Measurements from ENCODE around the gene FAM50B. TPM values are rescaled to one million over a fixed set of nuclear protein-coding genes. Genes with fewer than 3 reads are reported as not detected.

FAM50B gene
- total and polyA plus RNA-seq, 2 donors (not counting 1 experiment from before 2014, with no cell fraction given), result 4.2 to 9.8 TPM

DNA sequence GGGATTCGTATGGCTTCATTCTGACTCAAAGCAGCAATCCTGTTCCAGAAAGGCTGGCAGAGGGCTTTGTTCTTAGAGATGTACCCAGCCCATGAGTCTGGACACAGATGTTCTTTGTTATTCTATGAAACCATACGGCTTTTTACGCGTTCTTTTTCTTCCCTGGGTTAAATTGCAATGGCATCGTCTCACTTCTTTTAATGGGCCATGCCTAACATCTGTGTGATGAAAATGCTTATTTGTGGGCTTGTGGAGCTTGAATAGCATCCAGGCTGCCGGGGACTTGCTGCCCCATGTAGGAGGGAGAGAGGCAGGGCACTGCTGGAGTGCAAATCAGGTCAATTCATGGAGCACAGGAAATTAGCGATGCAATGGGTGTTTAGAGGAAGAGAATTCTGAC, 19.4 kb downstream of the FAM50B start:
- DNase-seq, result no peak
- CTCF ChIA-PET, result no interaction called here

GRCh38 chr6:3869284-3869631, 20.1 kb downstream of the FAM50B start:
- Histone ChIP-seq H3K4me2 (replicated peaks; ENCODE audit: low read depth, low read length, poor library complexity, severe bottlenecking) (no peak overlapping the region), H3K4me1 (ENCODE audit: control insufficient read depth in 2 of 2, insufficient read depth in 2 of 2, low read length in 2 of 2) (no peaks in the 10 kb centered on the region), H2AFZ (ENCODE audit: insufficient read depth, low read depth, low read length, poor library complexity, severe bottlenecking) (no peak overlapping the region), H3K9ac (ENCODE audit: low read length) (no peak overlapping the region), H4K20me1 (ENCODE audit: control insufficient read depth, insufficient read depth, low read length, poor library complexity, severe bottlenecking) (no peaks in the 10 kb centered on the region), H3K9me3 (ENCODE audit: control extremely low read depth in 1 of 3, control insufficient read depth in 2 of 3, insufficient read depth in 1 of 3, low read length in 2 of 3) (no peaks in the 10 kb centered on the region), H3K4me3 (ENCODE audit: control extremely low read depth in 1 of 5, extremely low read depth in 1 of 5, insufficient read depth in 1 of 5, low read depth in 2 of 5, low read length in 4 of 5) (no peak overlapping the region), H3K79me2 (ENCODE audit: control insufficient read depth, insufficient read depth, low read length) (no peaks in the 10 kb centered on the region), H3K36me3 (replicated peaks in 1 of 2; ENCODE audit: control extremely low read depth in 1 of 2, control insufficient read depth in 1 of 2, extremely low read depth in 1 of 2, insufficient read depth in 2 of 2, low read length in 1 of 2) (no peaks in the 10 kb centered on the region), H3K27ac (ENCODE audit: low read length in 2 of 2) (no peak overlapping the region), H3K27me3 (replicated peaks in 1 of 4; ENCODE audit: control extremely low read depth in 1 of 4, control insufficient read depth in 3 of 4, insufficient read depth in 4 of 4, low read length in 3 of 4) (peaks cover 0 to 4% (median 0%) of the 10 kb centered on the region in 4 experiments)
- Mint-ChIP-seq H3K27me3 (peaks cover 37% of the 10 kb centered on the region), H3K4me1 (no peaks in the 10 kb centered on the region), H3K27ac (no peak overlapping the region), H3K9me3 (ENCODE audit: insufficient read depth) (no peaks in the 10 kb centered on the region), H3K4me3 (no peak overlapping the region)
- intact Hi-C loops (cut with micrococcal nuclease), result no loop called here
- POLR2A ChIA-PET, result no interaction called here
- no peak for ATAC-seq (ENCODE audit: low read depth)
- CTCF ChIA-PET, result no interaction called here
- DNase-seq, result no peak
- TF ChIP-seq CTCF (IDR thresholded peaks at IDR 0.05) (no peak), EZH2 (IDR thresholded peaks at IDR 0.05; ENCODE audit: borderline replicate concordance, insufficient read depth, low read depth, low read length, poor library complexity, severe bottlenecking) (no peak)
- WGBS (ENCODE audit: insufficient coverage), result 94% methylated on average over 3 of the region's 3 CpGs

More for the DNA sequence above, 19.4 kb downstream of the FAM50B start:
- Histone ChIP-seq H4K20me1 (ENCODE audit: control insufficient read depth, insufficient read depth, low read length, poor library complexity, severe bottlenecking) (no peaks in the 10 kb centered on the region), H3K4me1 (ENCODE audit: control insufficient read depth in 2 of 2, insufficient read depth in 2 of 2, low read length in 2 of 2) (no peaks in the 10 kb centered on the region), H3K4me3 (ENCODE audit: control extremely low read depth in 1 of 5, extremely low read depth in 1 of 5, insufficient read depth in 1 of 5, low read depth in 2 of 5, low read length in 4 of 5) (no peak overlapping the region), H3K9ac (ENCODE audit: low read length) (no peak overlapping the region), H3K27ac (ENCODE audit: low read length in 2 of 2) (no peak overlapping the region), H3K36me3 (replicated peaks in 1 of 2; ENCODE audit: control extremely low read depth in 1 of 2, control insufficient read depth in 1 of 2, extremely low read depth in 1 of 2, insufficient read depth in 2 of 2, low read length in 1 of 2) (no peaks in the 10 kb centered on the region), H3K27me3 (replicated peaks in 1 of 4; ENCODE audit: control extremely low read depth in 1 of 4, control insufficient read depth in 3 of 4, insufficient read depth in 4 of 4, low read length in 3 of 4) (peaks cover 0 to 4% (median 0%) of the 10 kb centered on the region in 4 experiments), H3K4me2 (replicated peaks; ENCODE audit: low read depth, low read length, poor library complexity, severe bottlenecking) (no peak overlapping the region), H3K9me3 (ENCODE audit: control extremely low read depth in 1 of 3, control insufficient read depth in 2 of 3, insufficient read depth in 1 of 3, low read length in 2 of 3) (no peaks in the 10 kb centered on the region), H3K79me2 (ENCODE audit: control insufficient read depth, insufficient read depth, low read length) (no peaks in the 10 kb centered on the region), H2AFZ (ENCODE audit: insufficient read depth, low read depth, low read length, poor library complexity, severe bottlenecking) (no peak overlapping the region)
- peaks cover 37% of the 10 kb centered on the region for H3K27me3 Mint-ChIP-seq
- TF ChIP-seq CTCF (IDR thresholded peaks at IDR 0.05) (no peak), EZH2 (IDR thresholded peaks at IDR 0.05; ENCODE audit: borderline replicate concordance, insufficient read depth, low read depth, low read length, poor library complexity, severe bottlenecking) (no peak)
- no peak for ATAC-seq (ENCODE audit: low read depth)
- H3K4me1 Mint-ChIP-seq, result no peaks in the 10 kb centered on the region
- intact Hi-C loops (cut with micrococcal nuclease), result no loop called here
- POLR2A ChIA-PET, result no interaction called here
- no peaks in the 10 kb centered on the region for H3K9me3 Mint-ChIP-seq (ENCODE audit: insufficient read depth)
- whole genome bisulfite sequencing (ENCODE audit: insufficient coverage), result 97% methylated on average over 5 of the region's 7 CpGs
- no peak overlapping the region for H3K4me3 Mint-ChIP-seq
- no peak overlapping the region for H3K27ac Mint-ChIP-seq

Measured in B cell (primary cell).